MM.1S (cell line): Measurements from ENCODE around the gene POLE.

Experiments
- DNase-seq: peaks from one replicate; pipeline ENCODE4 v3.0.0-alpha.2; 2015
- H2AFZ ChIP-seq: fragments of 300-600 bp; sonication (generic); 2 replicates; pipeline ENCODE4 v1.6.0; 2016; ENCODE audit warnings: antibody characterized with exemption, low read length
- H3F3A ChIP-seq: fragments of 300-600 bp; sonication (generic); 2 replicates; pipeline ENCODE4 v1.6.1; 2016; ENCODE audit warnings: mild to moderate bottlenecking, antibody characterized with exemption, low read length, moderate library complexity, mixed read lengths; ENCODE audit not compliant: insufficient read depth
- H3K27ac ChIP-seq: fragments of 300-600 bp; sonication (generic); 2 replicates; pipeline ENCODE4 v1.5.1; 2016; ENCODE audit warnings: mild to moderate bottlenecking, low read length
- H3K27me3 ChIP-seq: fragments of 300-600 bp; sonication (generic); replicated peaks from 2 replicates; pipeline ENCODE4 v1.6.0; 2016; ENCODE audit warnings: low read length; ENCODE audit not compliant: insufficient read depth
- H3K36me3 ChIP-seq: fragments of 300-600 bp; sonication (generic); replicated peaks from 2 replicates; pipeline ENCODE4 v1.6.1; 2016; ENCODE audit warnings: mild to moderate bottlenecking, low read length, mixed read lengths; ENCODE audit not compliant: insufficient read depth
- H3K4me1 ChIP-seq: fragments of 300-600 bp; sonication (generic); 2 replicates; pipeline ENCODE4 v1.6.1; 2016; ENCODE audit warnings: low read length, mixed read lengths
- H3K4me2 ChIP-seq: fragments of 300-600 bp; sonication (generic); 2 replicates; pipeline ENCODE4 v1.6.0; 2016; ENCODE audit warnings: low read depth, low read length
- H3K4me3 ChIP-seq: fragments of 300-600 bp; sonication (generic); 2 replicates; pipeline ENCODE4 v1.5.1; 2016; ENCODE audit warnings: low read length, mixed read lengths
- H3K79me2 ChIP-seq: fragments of 300-600 bp; sonication (generic); 2 replicates; pipeline ENCODE4 v1.6.1; 2016; ENCODE audit warnings: mixed run types, low read length, mixed read lengths
- H3K9ac ChIP-seq: fragments of 300-600 bp; sonication (generic); 2 replicates; pipeline ENCODE4 v1.6.1; 2016; ENCODE audit warnings: low read length, mixed read lengths
- H3K9me2 ChIP-seq: fragments of 300-600 bp; sonication (generic); replicated peaks from 2 replicates; pipeline ENCODE4 v1.6.1; 2016; ENCODE audit warnings: mild to moderate bottlenecking, low read length, mixed read lengths; ENCODE audit not compliant: insufficient read depth
- H3K9me3 ChIP-seq: fragments of 300-600 bp; sonication (generic); replicated peaks from 2 replicates; pipeline ENCODE4 v1.6.1; 2016; ENCODE audit warnings: mild to moderate bottlenecking, low read length, mixed read lengths; ENCODE audit not compliant: insufficient read depth
- H4K20me1 ChIP-seq: fragments of 300-600 bp; sonication (generic); 2 replicates; pipeline ENCODE4 v1.6.1; 2016; ENCODE audit warnings: mild to moderate bottlenecking, low read length, moderate library complexity, mixed read lengths; ENCODE audit not compliant: insufficient read depth
- EZH2 ChIP-seq: fragments of 300-600 bp; sonication (generic); optimal IDR thresholded peaks from 2 replicates; pipeline ENCODE3; 2017; ENCODE audit warnings: low read depth, mild to moderate bottlenecking, antibody characterized with exemption, low read length, mixed read lengths
- EZH2phosphoT487 ChIP-seq: fragments of 300-600 bp; sonication (generic); IDR thresholded peaks from 2 replicates; pipeline ENCODE4 v1.6.1; 2018; ENCODE audit warnings: antibody characterized with exemption, low read length
- TF ChIP-seq, protein P1 (sequence below): fragments of 300-600 bp; sonication (generic); IDR thresholded peaks from 2 replicates; pipeline ENCODE4 v1.5.1; 2016; ENCODE audit warnings: antibody characterized with exemption, low read length, mixed read lengths

POLE gene

DNA sequence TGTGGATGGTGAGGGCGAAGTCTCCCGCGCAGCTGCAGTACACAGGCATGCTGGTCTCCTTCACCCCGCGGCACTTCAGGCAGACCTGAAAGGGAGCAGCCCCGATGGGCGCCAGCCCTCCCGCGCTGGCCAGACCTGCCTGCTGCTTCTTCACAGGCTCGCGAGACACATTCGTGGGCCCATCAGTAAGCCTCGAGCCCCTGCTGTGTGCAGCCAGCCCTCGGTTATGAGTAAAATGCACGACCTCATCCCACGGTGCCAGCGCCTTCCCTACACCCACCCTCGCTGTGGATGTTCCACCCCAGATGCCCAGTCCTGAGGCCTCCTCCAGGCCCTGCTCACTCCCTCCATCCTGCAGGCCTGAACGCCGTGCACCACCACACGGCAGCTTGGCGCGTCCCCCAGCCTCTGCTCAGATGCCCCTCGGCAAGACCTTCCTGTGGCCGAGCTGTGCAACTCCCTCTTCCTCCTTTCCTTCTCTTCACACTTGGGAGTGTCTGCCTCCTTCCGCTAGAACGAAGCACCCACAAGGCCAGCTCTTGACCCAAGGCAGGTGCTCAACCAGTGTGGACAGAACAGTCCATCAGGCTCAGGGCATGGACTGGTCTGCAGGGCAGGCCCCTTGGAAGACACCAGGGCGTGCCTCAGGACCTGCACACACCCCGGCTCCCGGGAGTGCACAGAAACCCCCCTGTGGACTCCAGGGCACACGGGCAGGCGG, 62.1 kb downstream of the POLE start:
- H3K9ac ChIP-seq = no peak overlapping the region
- no peaks in the 10 kb centered on the region for H4K20me1 ChIP-seq
- no peak overlapping the region for H3K4me3 ChIP-seq
- no peak for TF ChIP-seq EZH2phosphoT487
- TF ChIP-seq, protein P1, sequence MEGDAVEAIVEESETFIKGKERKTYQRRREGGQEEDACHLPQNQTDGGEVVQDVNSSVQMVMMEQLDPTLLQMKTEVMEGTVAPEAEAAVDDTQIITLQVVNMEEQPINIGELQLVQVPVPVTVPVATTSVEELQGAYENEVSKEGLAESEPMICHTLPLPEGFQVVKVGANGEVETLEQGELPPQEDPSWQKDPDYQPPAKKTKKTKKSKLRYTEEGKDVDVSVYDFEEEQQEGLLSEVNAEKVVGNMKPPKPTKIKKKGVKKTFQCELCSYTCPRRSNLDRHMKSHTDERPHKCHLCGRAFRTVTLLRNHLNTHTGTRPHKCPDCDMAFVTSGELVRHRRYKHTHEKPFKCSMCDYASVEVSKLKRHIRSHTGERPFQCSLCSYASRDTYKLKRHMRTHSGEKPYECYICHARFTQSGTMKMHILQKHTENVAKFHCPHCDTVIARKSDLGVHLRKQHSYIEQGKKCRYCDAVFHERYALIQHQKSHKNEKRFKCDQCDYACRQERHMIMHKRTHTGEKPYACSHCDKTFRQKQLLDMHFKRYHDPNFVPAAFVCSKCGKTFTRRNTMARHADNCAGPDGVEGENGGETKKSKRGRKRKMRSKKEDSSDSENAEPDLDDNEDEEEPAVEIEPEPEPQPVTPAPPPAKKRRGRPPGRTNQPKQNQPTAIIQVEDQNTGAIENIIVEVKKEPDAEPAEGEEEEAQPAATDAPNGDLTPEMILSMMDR = no peak
- no peak for TF ChIP-seq EZH2
- H3F3A ChIP-seq = no peaks in the 10 kb centered on the region
- no peaks in the 10 kb centered on the region for H3K9me3 ChIP-seq
- no peak for DNase-seq
- no peak overlapping the region for H3K27ac ChIP-seq
- H3K36me3 ChIP-seq = no peaks in the 10 kb centered on the region
- no peaks in the 10 kb centered on the region for H3K4me1 ChIP-seq
- no peaks in the 10 kb centered on the region for H3K27me3 ChIP-seq
- no peaks in the 10 kb centered on the region for H3K9me2 ChIP-seq
- no peaks in the 10 kb centered on the region for H3K79me2 ChIP-seq
- no peak overlapping the region for H3K4me2 ChIP-seq
- no peak overlapping the region for H2AFZ ChIP-seq

DNA sequence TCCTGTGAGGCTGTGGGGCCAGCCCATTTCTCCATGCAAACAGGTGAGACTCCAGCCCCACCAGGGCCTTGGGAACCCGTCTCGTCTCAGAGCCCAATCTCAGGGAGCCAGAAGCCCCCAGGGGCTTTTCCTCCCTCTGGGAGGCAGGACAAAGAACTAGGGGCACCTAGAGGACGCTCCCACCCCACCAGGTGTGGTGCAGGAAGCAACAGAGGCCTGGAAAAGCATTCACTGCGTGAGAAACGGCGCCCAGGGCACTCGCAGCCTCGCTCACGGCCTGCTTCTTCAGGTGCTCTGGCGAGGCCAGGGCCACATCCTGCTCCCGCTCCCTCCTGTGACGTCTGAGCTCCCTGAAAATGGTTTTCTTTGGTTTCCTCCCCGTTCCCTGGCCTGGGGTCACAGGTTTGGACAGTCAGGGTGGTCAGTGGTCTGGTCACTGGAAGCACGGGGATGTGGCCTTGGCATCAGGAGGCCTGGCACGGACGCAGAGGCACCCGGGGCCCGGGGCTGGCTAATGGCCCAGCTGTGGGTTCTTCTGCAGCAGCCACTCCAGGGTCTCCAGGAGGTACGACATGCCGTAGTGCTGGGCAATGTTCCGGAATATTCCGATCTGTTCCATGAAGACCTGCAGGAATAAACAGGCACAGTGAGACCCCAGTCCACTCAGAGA, 62.8 kb downstream of the POLE start:
- Histone ChIP-seq H4K20me1 (no peaks in the 10 kb centered on the region), H3K79me2 (no peaks in the 10 kb centered on the region), H3K4me2 (no peak overlapping the region), H3K9ac (no peak overlapping the region), H3K36me3 (no peaks in the 10 kb centered on the region), H3K4me1 (no peaks in the 10 kb centered on the region), H3K27ac (no peak overlapping the region), H3K27me3 (no peaks in the 10 kb centered on the region), H3K4me3 (no peak overlapping the region), H2AFZ (no peak overlapping the region), H3K9me3 (no peaks in the 10 kb centered on the region), H3F3A (no peaks in the 10 kb centered on the region), H3K9me2 (no peaks in the 10 kb centered on the region)
- TF ChIP-seq, protein P1 = no peak
- no peak for TF ChIP-seq EZH2
- TF ChIP-seq EZH2phosphoT487 = no peak
- DNase-seq = no peak

DNA sequence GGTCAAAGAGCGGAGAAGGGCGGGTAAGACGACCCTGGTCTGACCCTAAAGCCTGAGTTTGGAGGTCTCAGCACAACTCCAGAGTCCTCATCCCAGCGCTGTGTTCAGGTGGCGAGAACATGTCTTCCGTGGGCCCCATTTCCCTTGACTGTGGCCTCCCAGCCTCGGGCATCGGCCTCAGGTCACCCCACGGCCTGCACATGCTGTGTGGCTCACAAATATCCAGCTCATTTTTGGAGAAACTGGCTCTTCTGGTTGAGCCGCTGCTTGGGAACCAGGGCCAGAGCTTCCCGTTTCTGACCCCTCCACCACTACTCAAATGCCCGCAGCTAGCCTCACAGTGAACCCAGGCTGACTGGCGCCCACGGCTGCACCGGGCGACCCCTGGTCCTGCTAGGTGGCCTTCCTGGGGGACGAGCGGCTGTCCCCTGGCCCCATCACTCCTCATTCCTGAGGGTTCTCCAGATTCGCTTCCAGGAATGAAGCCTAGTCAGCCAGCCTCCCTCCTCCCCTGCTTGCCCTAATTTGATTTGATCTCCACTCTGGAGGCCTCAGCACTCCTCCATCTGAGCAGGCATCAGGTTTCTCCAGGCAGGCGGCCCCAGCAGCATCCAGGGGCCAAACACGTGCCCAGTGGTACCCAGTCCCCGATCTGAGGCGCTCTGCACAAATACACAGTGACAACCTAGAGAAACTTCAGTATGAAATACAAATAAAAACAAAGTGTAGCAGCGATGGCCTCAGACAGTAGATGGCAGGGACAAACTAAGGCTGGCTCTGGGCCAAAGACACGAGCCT, 63.9 kb downstream of the POLE start:
- no peak overlapping the region for H3K9ac ChIP-seq
- no peaks in the 10 kb centered on the region for H3F3A ChIP-seq
- no peaks in the 10 kb centered on the region for H3K9me3 ChIP-seq
- no peak overlapping the region for H3K27ac ChIP-seq
- H3K4me2 ChIP-seq = no peak overlapping the region
- H4K20me1 ChIP-seq = no peaks in the 10 kb centered on the region
- no peak overlapping the region for H3K4me3 ChIP-seq
- no peaks in the 10 kb centered on the region for H3K79me2 ChIP-seq
- H3K27me3 ChIP-seq = no peaks in the 10 kb centered on the region
- TF ChIP-seq, protein P1 = no peak
- TF ChIP-seq EZH2 = no peak
- no peak for TF ChIP-seq EZH2phosphoT487
- no peaks in the 10 kb centered on the region for H3K9me2 ChIP-seq
- H3K4me1 ChIP-seq = no peaks in the 10 kb centered on the region
- H3K36me3 ChIP-seq = no peaks in the 10 kb centered on the region
- H2AFZ ChIP-seq = no peak overlapping the region
- no peak for DNase-seq
